ENCODE results near the gene SLC15A2.

Gene SLC15A2

DNA sequence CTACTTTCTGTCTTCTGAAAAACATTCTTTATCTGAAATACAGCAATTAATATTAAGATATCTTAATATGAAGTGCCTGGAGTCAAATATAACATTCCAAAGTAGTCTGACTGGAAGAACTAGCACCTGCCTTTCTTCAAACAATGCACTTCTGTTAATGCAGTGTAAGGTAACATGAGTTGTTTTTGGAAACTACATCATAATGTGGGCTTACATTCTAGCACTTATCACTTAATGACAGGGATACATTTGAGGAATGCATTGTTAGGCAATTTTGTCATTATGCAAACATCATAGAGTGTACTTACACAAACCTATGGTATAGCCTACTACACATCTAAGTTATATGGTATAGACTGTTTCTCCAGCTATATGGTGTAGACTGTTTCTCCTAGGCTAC is 49.2 kb downstream of the SLC15A2 start:
- ChIA-PET POLR2A (no interaction called here), CTCF (no interaction called here)
- DNase-seq (ENCODE audit: extremely low spot score) = no peak
- TF ChIP-seq, protein P1, sequence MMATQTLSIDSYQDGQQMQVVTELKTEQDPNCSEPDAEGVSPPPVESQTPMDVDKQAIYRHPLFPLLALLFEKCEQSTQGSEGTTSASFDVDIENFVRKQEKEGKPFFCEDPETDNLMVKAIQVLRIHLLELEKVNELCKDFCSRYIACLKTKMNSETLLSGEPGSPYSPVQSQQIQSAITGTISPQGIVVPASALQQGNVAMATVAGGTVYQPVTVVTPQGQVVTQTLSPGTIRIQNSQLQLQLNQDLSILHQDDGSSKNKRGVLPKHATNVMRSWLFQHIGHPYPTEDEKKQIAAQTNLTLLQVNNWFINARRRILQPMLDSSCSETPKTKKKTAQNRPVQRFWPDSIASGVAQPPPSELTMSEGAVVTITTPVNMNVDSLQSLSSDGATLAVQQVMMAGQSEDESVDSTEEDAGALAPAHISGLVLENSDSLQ (IDR thresholded peaks at IDR 0.05) = no peak
- TF ChIP-seq ARNT (IDR thresholded peaks at IDR 0.05) = no peak

- CTCF ChIA-PET = no interaction called here
- POLR2A ChIA-PET = no interaction called here
- TF ChIP-seq, protein P1 (IDR thresholded peaks at IDR 0.05) = no peak
- TF ChIP-seq BHLHE40 (IDR thresholded peaks at IDR 0.05; ENCODE audit: borderline replicate concordance) (no peak), ELF4 (IDR thresholded peaks at IDR 0.05) (no peak), FOXM1 (IDR thresholded peaks at IDR 0.05; ENCODE audit: borderline replicate concordance) (no peak), HDGF (IDR thresholded peaks at IDR 0.05; ENCODE audit: borderline replicate concordance) (no peak), FOXA1 (IDR thresholded peaks at IDR 0.05) (no peak), CTBP1 (IDR thresholded peaks at IDR 0.05; ENCODE audit: borderline replicate concordance) (no peak), SUZ12 (IDR thresholded peaks at IDR 0.05) (no peak), L3MBTL2 (conservative IDR thresholded peaks at IDR 0.05) (no peak), NFRKB (IDR thresholded peaks at IDR 0.05) (no peak), ZNF384 (IDR thresholded peaks at IDR 0.05) (no peak), LEF1 (IDR thresholded peaks at IDR 0.05; ENCODE audit: borderline replicate concordance) (no peak), FOXK2 (IDR thresholded peaks at IDR 0.05) (no peak), TARDBP (IDR thresholded peaks at IDR 0.05) (no peak), SP1 (IDR thresholded peaks at IDR 0.05) (no peak), ARNT (IDR thresholded peaks at IDR 0.05) (no peak)
- no peak for DNase-seq (ENCODE audit: extremely low spot score)
These were observed 54.4 kb downstream of the SLC15A2 start for GRCh38 chr3:121948641-121949040.

DNA sequence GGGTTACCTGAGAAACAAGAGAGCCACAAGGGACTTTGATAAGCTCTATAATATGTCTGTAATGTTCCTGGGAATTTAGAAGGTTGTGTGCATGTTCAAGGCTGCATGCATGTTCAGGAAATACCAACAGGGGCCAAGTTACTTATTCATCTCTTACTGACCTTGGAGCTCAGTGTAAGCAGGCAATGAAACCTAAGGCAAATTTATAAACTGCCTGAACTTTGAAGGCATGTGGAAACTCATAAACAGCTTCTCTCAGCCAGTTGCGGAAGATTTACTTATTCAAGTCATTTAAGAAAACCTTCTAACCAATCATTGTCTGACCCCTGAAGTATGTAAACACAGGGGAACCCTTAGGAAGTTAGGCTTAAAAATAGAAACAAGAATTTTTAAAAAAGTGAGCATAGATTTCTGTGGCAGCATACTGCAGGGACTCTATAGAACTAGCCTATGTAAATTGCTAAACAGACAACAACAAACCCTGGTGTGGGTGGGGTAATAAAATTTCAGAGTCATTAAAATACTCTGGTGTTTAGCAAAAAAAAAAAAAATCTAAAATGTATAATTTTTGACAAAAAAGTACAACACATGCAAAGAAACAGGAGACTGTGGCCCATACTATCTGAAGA is 57.2 kb downstream of the SLC15A2 start:
- TF ChIP-seq CTBP1 (IDR thresholded peaks at IDR 0.05; ENCODE audit: borderline replicate concordance) = no peak
- TF ChIP-seq, protein P1 (IDR thresholded peaks at IDR 0.05) = no peak
- no peak for TF ChIP-seq LEF1 (IDR thresholded peaks at IDR 0.05; ENCODE audit: borderline replicate concordance)
- no peak for TF ChIP-seq NFRKB (IDR thresholded peaks at IDR 0.05)
- no peak for TF ChIP-seq FOXK2 (IDR thresholded peaks at IDR 0.05)
- TF ChIP-seq BHLHE40 (IDR thresholded peaks at IDR 0.05; ENCODE audit: borderline replicate concordance) = no peak
- no peak for DNase-seq (ENCODE audit: extremely low spot score)
- POLR2A ChIA-PET = no interaction called here
- CTCF ChIA-PET = no interaction called here

DNA sequence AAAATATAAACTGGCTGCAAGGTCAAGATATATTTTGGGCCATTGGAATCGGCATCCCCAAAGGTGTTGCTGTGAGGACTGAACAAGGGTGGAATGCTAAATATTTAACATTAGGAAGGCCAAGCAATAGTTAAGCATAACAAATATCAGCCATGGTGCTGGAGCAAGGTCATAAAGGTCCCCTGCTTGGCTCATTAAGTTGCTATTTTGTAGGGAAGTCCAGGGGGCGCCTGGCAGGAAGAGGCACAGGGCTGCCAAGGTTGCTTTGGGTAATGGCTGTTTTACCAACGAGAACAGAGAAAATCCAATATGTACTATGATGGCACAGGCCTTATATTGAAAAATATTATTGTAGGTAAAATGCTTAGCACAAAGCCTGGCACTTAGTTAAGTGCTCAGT is 62.2 kb downstream of the SLC15A2 start:
- ChIA-PET CTCF (no interaction called here), POLR2A (no interaction called here)
- DNase-seq (ENCODE audit: extremely low spot score) = no peak
- TF ChIP-seq HDGF (IDR thresholded peaks at IDR 0.05; ENCODE audit: borderline replicate concordance) (no peak), NFRKB (IDR thresholded peaks at IDR 0.05) (no peak), ZNF384 (IDR thresholded peaks at IDR 0.05) (no peak), LEF1 (IDR thresholded peaks at IDR 0.05; ENCODE audit: borderline replicate concordance) (no peak), CTBP1 (IDR thresholded peaks at IDR 0.05; ENCODE audit: borderline replicate concordance) (no peak), SUZ12 (IDR thresholded peaks at IDR 0.05) (no peak), FOXM1 (IDR thresholded peaks at IDR 0.05; ENCODE audit: borderline replicate concordance) (no peak), TARDBP (IDR thresholded peaks at IDR 0.05) (no peak)
- TF ChIP-seq, protein P1 (IDR thresholded peaks at IDR 0.05) = no peak

GRCh38 chr3:121957674-121958415 is 63.6 kb downstream of the SLC15A2 start:
- POLR2A ChIA-PET = no interaction called here
- CTCF ChIA-PET = no interaction called here
- DNase-seq (ENCODE audit: extremely low spot score) = no peak
- TF ChIP-seq ARNT (IDR thresholded peaks at IDR 0.05) = no peak
- TF ChIP-seq CTBP1 (IDR thresholded peaks at IDR 0.05; ENCODE audit: borderline replicate concordance) = no peak
- TF ChIP-seq ZNF384 (IDR thresholded peaks at IDR 0.05) = no peak
- TF ChIP-seq FOXA1 (IDR thresholded peaks at IDR 0.05) = no peak
- TF ChIP-seq FOXM1 (IDR thresholded peaks at IDR 0.05; ENCODE audit: borderline replicate concordance) = no peak
- TF ChIP-seq, protein P1 (IDR thresholded peaks at IDR 0.05) = no peak
- TF ChIP-seq SUZ12 (IDR thresholded peaks at IDR 0.05) = no peak
- TF ChIP-seq HDGF (IDR thresholded peaks at IDR 0.05; ENCODE audit: borderline replicate concordance) = no peak
- no peak for TF ChIP-seq L3MBTL2 (conservative IDR thresholded peaks at IDR 0.05)
- TF ChIP-seq BHLHE40 (IDR thresholded peaks at IDR 0.05; ENCODE audit: borderline replicate concordance) = no peak
- TF ChIP-seq SP1 (IDR thresholded peaks at IDR 0.05) = no peak
- TF ChIP-seq TARDBP (IDR thresholded peaks at IDR 0.05) = no peak
- TF ChIP-seq LEF1 (IDR thresholded peaks at IDR 0.05; ENCODE audit: borderline replicate concordance) = no peak
- TF ChIP-seq NFRKB (IDR thresholded peaks at IDR 0.05) = no peak
